Measurements from ENCODE around the gene BMP7.

The BMP7 gene

GRCh38 chr20:57266291-57267157 lies at the start of gene BMP7:
BMP7 (minus strand) TSS chr20:57266641; CDS start chr20:57266122, 519 bp downstream.
- Histone ChIP-seq H3K36me3 (ENCODE audit: control insufficient read depth in 2 of 2, insufficient read depth in 2 of 2, low read length in 2 of 2) (no peaks in the 10 kb centered on the region), H3K4me1 (ENCODE audit: control insufficient read depth, insufficient read depth, low read length) (peaks cover 9% of the 10 kb centered on the region), H3K9me3 (ENCODE audit: control insufficient read depth in 2 of 2, low read length in 2 of 2) (no peaks in the 10 kb centered on the region), H3K9ac (ENCODE audit: low read length in 2 of 2) (no peak within 1 kb of the TSS), H3K27me3 (ENCODE audit: control insufficient read depth in 1 of 2, insufficient read depth in 2 of 2, low read length in 2 of 2) (peaks cover 38 to 63% of the 10 kb centered on the region in 2 donors), H3K27ac (ENCODE audit: low read length) (no peak within 1 kb of the TSS), H3K4me3 (ENCODE audit: low read length in 2 of 2) (peak within 1 kb of the TSS in 1 of 2 donors; percentile 40)

GRCh38 chr20:57315976-57316480 lies 49.6 kb upstream of the BMP7 start:
- no peak overlapping the region for H3K9ac ChIP-seq (ENCODE audit: low read length in 2 of 2)
- no peaks in the 10 kb centered on the region for H3K36me3 ChIP-seq (ENCODE audit: control insufficient read depth in 2 of 2, insufficient read depth in 2 of 2, low read length in 2 of 2)
- H3K27ac ChIP-seq (ENCODE audit: low read length) = no peak overlapping the region
- no peak overlapping the region for H3K4me3 ChIP-seq (ENCODE audit: low read length in 2 of 2)
- peaks cover 3 to 6% of the 10 kb centered on the region in 2 donors for H3K27me3 ChIP-seq (ENCODE audit: control insufficient read depth in 1 of 2, insufficient read depth in 2 of 2, low read length in 2 of 2)
- no peaks in the 10 kb centered on the region for H3K9me3 ChIP-seq (ENCODE audit: control insufficient read depth in 2 of 2, low read length in 2 of 2)
- no peaks in the 10 kb centered on the region for H3K4me1 ChIP-seq (ENCODE audit: control insufficient read depth, insufficient read depth, low read length)

GRCh38 chr20:57315083-57315975 lies 48.9 kb upstream of the BMP7 start:
- Histone ChIP-seq H3K9me3 (ENCODE audit: control insufficient read depth in 2 of 2, low read length in 2 of 2) (no peaks in the 10 kb centered on the region), H3K4me3 (ENCODE audit: low read length in 2 of 2) (no peak overlapping the region), H3K36me3 (ENCODE audit: control insufficient read depth in 2 of 2, insufficient read depth in 2 of 2, low read length in 2 of 2) (no peaks in the 10 kb centered on the region), H3K27me3 (ENCODE audit: control insufficient read depth in 1 of 2, insufficient read depth in 2 of 2, low read length in 2 of 2) (peaks cover 3 to 6% of the 10 kb centered on the region in 2 donors), H3K27ac (ENCODE audit: low read length) (no peak overlapping the region), H3K9ac (ENCODE audit: low read length in 2 of 2) (no peak overlapping the region), H3K4me1 (ENCODE audit: control insufficient read depth, insufficient read depth, low read length) (no peaks in the 10 kb centered on the region)

- Histone ChIP-seq H3K9me3 (ENCODE audit: control insufficient read depth in 2 of 2, low read length in 2 of 2) (no peaks in the 10 kb centered on the region), H3K36me3 (ENCODE audit: control insufficient read depth in 2 of 2, insufficient read depth in 2 of 2, low read length in 2 of 2) (no peaks in the 10 kb centered on the region), H3K4me1 (ENCODE audit: control insufficient read depth, insufficient read depth, low read length) (no peaks in the 10 kb centered on the region), H3K27ac (ENCODE audit: low read length) (no peak overlapping the region), H3K27me3 (ENCODE audit: control insufficient read depth in 1 of 2, insufficient read depth in 2 of 2, low read length in 2 of 2) (peaks cover 3 to 8% of the 10 kb centered on the region in 2 donors), H3K9ac (ENCODE audit: low read length in 2 of 2) (no peak overlapping the region), H3K4me3 (ENCODE audit: low read length in 2 of 2) (no peak overlapping the region)
These were observed 47.5 kb upstream of the BMP7 start for GRCh38 chr20:57313951-57314350.

GRCh38 chr20:57313230-57313629 lies 46.8 kb upstream of the BMP7 start:
- H3K4me3 ChIP-seq (ENCODE audit: low read length in 2 of 2) = no peak overlapping the region
- peaks cover 3 to 8% of the 10 kb centered on the region in 2 donors for H3K27me3 ChIP-seq (ENCODE audit: control insufficient read depth in 1 of 2, insufficient read depth in 2 of 2, low read length in 2 of 2)
- H3K4me1 ChIP-seq (ENCODE audit: control insufficient read depth, insufficient read depth, low read length) = no peaks in the 10 kb centered on the region
- H3K9ac ChIP-seq (ENCODE audit: low read length in 2 of 2) = no peak overlapping the region
- H3K27ac ChIP-seq (ENCODE audit: low read length) = no peak overlapping the region
- H3K9me3 ChIP-seq (ENCODE audit: control insufficient read depth in 2 of 2, low read length in 2 of 2) = no peaks in the 10 kb centered on the region
- H3K36me3 ChIP-seq (ENCODE audit: control insufficient read depth in 2 of 2, insufficient read depth in 2 of 2, low read length in 2 of 2) = no peaks in the 10 kb centered on the region

GRCh38 chr20:57312138-57312537 lies 45.7 kb upstream of the BMP7 start:
- Histone ChIP-seq H3K27me3 (ENCODE audit: control insufficient read depth in 1 of 2, insufficient read depth in 2 of 2, low read length in 2 of 2) (peaks cover 6 to 8% of the 10 kb centered on the region in 2 donors), H3K27ac (ENCODE audit: low read length) (no peak overlapping the region), H3K9ac (ENCODE audit: low read length in 2 of 2) (no peak overlapping the region), H3K9me3 (ENCODE audit: control insufficient read depth in 2 of 2, low read length in 2 of 2) (no peaks in the 10 kb centered on the region), H3K4me3 (ENCODE audit: low read length in 2 of 2) (no peak overlapping the region), H3K4me1 (ENCODE audit: control insufficient read depth, insufficient read depth, low read length) (no peaks in the 10 kb centered on the region), H3K36me3 (ENCODE audit: control insufficient read depth in 2 of 2, insufficient read depth in 2 of 2, low read length in 2 of 2) (no peaks in the 10 kb centered on the region)

GRCh38 chr20:57310821-57311514 lies 44.5 kb upstream of the BMP7 start:
- Histone ChIP-seq H3K27me3 (ENCODE audit: control insufficient read depth in 1 of 2, insufficient read depth in 2 of 2, low read length in 2 of 2) (peaks cover 6 to 8% of the 10 kb centered on the region in 2 donors), H3K4me3 (ENCODE audit: low read length in 2 of 2) (no peak overlapping the region)

GRCh38 chr20:57309544-57310115 lies 43.2 kb upstream of the BMP7 start:
- Histone ChIP-seq H3K36me3 (ENCODE audit: control insufficient read depth in 2 of 2, insufficient read depth in 2 of 2, low read length in 2 of 2) (no peaks in the 10 kb centered on the region), H3K27ac (ENCODE audit: low read length) (no peak overlapping the region), H3K4me3 (ENCODE audit: low read length in 2 of 2) (no peak overlapping the region), H3K27me3 (ENCODE audit: control insufficient read depth in 1 of 2, insufficient read depth in 2 of 2, low read length in 2 of 2) (peaks cover 6 to 8% of the 10 kb centered on the region in 2 donors), H3K9me3 (ENCODE audit: control insufficient read depth in 2 of 2, low read length in 2 of 2) (no peaks in the 10 kb centered on the region), H3K4me1 (ENCODE audit: control insufficient read depth, insufficient read depth, low read length) (no peaks in the 10 kb centered on the region), H3K9ac (ENCODE audit: low read length in 2 of 2) (no peak overlapping the region)

More at GRCh38 chr20:57310821-57311514, 44.5 kb upstream of the BMP7 start:
- no peak overlapping the region for H3K27ac ChIP-seq (ENCODE audit: low read length)
- no peaks in the 10 kb centered on the region for H3K4me1 ChIP-seq (ENCODE audit: control insufficient read depth, insufficient read depth, low read length)
- H3K36me3 ChIP-seq (ENCODE audit: control insufficient read depth in 2 of 2, insufficient read depth in 2 of 2, low read length in 2 of 2) = no peaks in the 10 kb centered on the region
- H3K9me3 ChIP-seq (ENCODE audit: control insufficient read depth in 2 of 2, low read length in 2 of 2) = no peaks in the 10 kb centered on the region
- no peak overlapping the region for H3K9ac ChIP-seq (ENCODE audit: low read length in 2 of 2)

GRCh38 chr20:57308451-57309271 lies 42.2 kb upstream of the BMP7 start:
- Histone ChIP-seq H3K27me3 (ENCODE audit: control insufficient read depth in 1 of 2, insufficient read depth in 2 of 2, low read length in 2 of 2) (peaks cover 3 to 6% of the 10 kb centered on the region in 2 donors), H3K9ac (ENCODE audit: low read length in 2 of 2) (no peak overlapping the region), H3K9me3 (ENCODE audit: control insufficient read depth in 2 of 2, low read length in 2 of 2) (no peaks in the 10 kb centered on the region), H3K4me1 (ENCODE audit: control insufficient read depth, insufficient read depth, low read length) (no peaks in the 10 kb centered on the region), H3K27ac (ENCODE audit: low read length) (no peak overlapping the region), H3K36me3 (ENCODE audit: control insufficient read depth in 2 of 2, insufficient read depth in 2 of 2, low read length in 2 of 2) (no peaks in the 10 kb centered on the region), H3K4me3 (ENCODE audit: low read length in 2 of 2) (no peak overlapping the region)
